Liver (tissue), 9 donors: ENCODE results near the gene WWOX. TPM values are rescaled to one million over a fixed set of nuclear protein-coding genes. Genes with fewer than 3 reads are reported as not detected.

ENCODE experiments used
- DNase-seq: peaks from one replicate; pipeline ENCODE4 v3.0.0-alpha.2; 2017; ENCODE audit warnings: low spot score
- H3K27ac ChIP-seq, 2 donors: one replicate each; pipeline ENCODE4 v1.7.0; 2013; ENCODE audit warnings: inconsistent platforms in 2 of 2, low read length in 2 of 2, control low read depth in 1 of 2, low read depth in 1 of 2, mild to moderate bottlenecking in 1 of 2
- H3K27me3 ChIP-seq, 4 donors: one replicate each; pipeline versions ENCODE4 v1.6.1 to v1.7.0; 2013; ENCODE audit warnings: low read length in 3 of 4, inconsistent platforms in 1 of 4, mild to moderate bottlenecking in 1 of 4, moderate library complexity in 1 of 4; ENCODE audit not compliant: control insufficient read depth in 4 of 4, insufficient read depth in 4 of 4
- H3K36me3 ChIP-seq, 4 donors: one replicate each; pipeline versions ENCODE4 v1.6.1 to v1.7.0; 2013; ENCODE audit warnings: low read length in 3 of 4, mild to moderate bottlenecking in 3 of 4, low read depth in 1 of 4, moderate library complexity in 1 of 4; ENCODE audit not compliant: control insufficient read depth in 4 of 4, insufficient read depth in 3 of 4
- H3K4me1 ChIP-seq, 4 donors: one replicate each; pipeline versions ENCODE4 v1.6.1 to v1.7.0; 2013; ENCODE audit warnings: low read length in 3 of 4, mild to moderate bottlenecking in 3 of 4, moderate library complexity in 1 of 4; ENCODE audit not compliant: control insufficient read depth in 4 of 4, insufficient read depth in 4 of 4
- H3K4me3 ChIP-seq, 3 donors: one replicate each; pipeline versions ENCODE4 v1.6.1 to v1.7.0; 2013; ENCODE audit warnings: low read length in 3 of 3, control low read depth in 1 of 3, low read depth in 1 of 3, mild to moderate bottlenecking in 1 of 3
- H3K9ac ChIP-seq, 2 donors: one replicate each; pipeline ENCODE4 v1.7.0; 2013; ENCODE audit warnings: low read length in 2 of 2, mild to moderate bottlenecking in 2 of 2, moderate library complexity in 2 of 2, control low read depth in 1 of 2, low read depth in 1 of 2
- H3K9me3 ChIP-seq, 4 donors: one replicate each; pipeline versions ENCODE4 v1.6.1 to v1.7.0; 2013; ENCODE audit warnings: low read length in 3 of 4; ENCODE audit not compliant: control insufficient read depth in 4 of 4
- ATF3 ChIP-seq: IDR thresholded peaks from 2 replicates; pipeline ENCODE4 v1.6.1; 2016; ENCODE audit warnings: antibody characterized with exemption
- CTCF ChIP-seq: fragments of 150-350 bp; IDR thresholded peaks from 2 replicates; pipeline ENCODE4 v1.5.1; 2017; ENCODE audit warnings: improper control_type of control experiment, low read depth, low read length; ENCODE audit not compliant: missing input control
- EGR1 ChIP-seq, 2 donors: IDR thresholded peaks; 2 replicates each; pipeline ENCODE4 v1.6.1; 2016 to 2018; ENCODE audit warnings: antibody characterized with exemption in 2 of 2, low read depth in 2 of 2
- FOXA1 ChIP-seq: IDR thresholded peaks from 2 replicates; pipeline ENCODE4 v1.6.1; 2016; ENCODE audit warnings: antibody characterized with exemption
- FOXA2 ChIP-seq: IDR thresholded peaks from 2 replicates; pipeline ENCODE4 v1.6.1; 2016; ENCODE audit warnings: antibody characterized with exemption
- GABPA ChIP-seq, 2 donors: IDR thresholded peaks in 1 of 2; conservative IDR thresholded peaks in 1 of 2; 2 replicates each; pipeline ENCODE4 v1.6.1; 2016; ENCODE audit warnings: antibody characterized with exemption in 2 of 2, mild to moderate bottlenecking in 1 of 2, moderate library complexity in 1 of 2
- HNF4A ChIP-seq, 2 donors: conservative IDR thresholded peaks; 2 replicates each; pipeline ENCODE4 v1.6.1; 2016; ENCODE audit warnings: antibody characterized with exemption in 2 of 2, mild to moderate bottlenecking in 2 of 2
- JUND ChIP-seq, 2 donors: IDR thresholded peaks; 2 replicates each; pipeline ENCODE4 v1.6.1; 2016; ENCODE audit warnings: antibody characterized with exemption in 2 of 2
- NR2F2 ChIP-seq: IDR thresholded peaks from 2 replicates; pipeline ENCODE4 v1.6.1; 2016; ENCODE audit warnings: antibody characterized with exemption
- RAD21 ChIP-seq, 2 donors: IDR thresholded peaks; 2 replicates each; pipeline ENCODE4 v1.6.1; 2016; ENCODE audit warnings: antibody characterized with exemption in 2 of 2, mild to moderate bottlenecking in 2 of 2
- REST ChIP-seq: IDR thresholded peaks from 2 replicates; pipeline ENCODE4 v1.6.1; 2016; ENCODE audit warnings: antibody characterized with exemption, mild to moderate bottlenecking
- RXRA ChIP-seq, 2 donors: IDR thresholded peaks; 2 replicates each; pipeline ENCODE4 v1.6.1; 2017 to 2018; ENCODE audit warnings: antibody characterized with exemption in 2 of 2, mild to moderate bottlenecking in 1 of 2
- SP1 ChIP-seq: IDR thresholded peaks from 2 replicates; pipeline ENCODE4 v1.6.1; 2018; ENCODE audit warnings: antibody characterized with exemption, mild to moderate bottlenecking
- ZBTB33 ChIP-seq: IDR thresholded peaks from 2 replicates; pipeline ENCODE4 v1.6.1; 2016; ENCODE audit warnings: antibody characterized with exemption
- WGBS: extraction: QIAGEN DNeasy Blood & Tissue Kit; methylation state at CpG from one replicate; pipeline ENCODE4 v1.1.7; 2013; 5-methylcytosine and 5-hydroxymethylcytosine counted together
- polyA plus RNA-seq, 2 donors: library from polyadenylated mRNA; stranded (reverse) in 1 of 2; unstranded in 1 of 2; fragments of 200-250 nt in 1 of 2; fragments of >200 nt in 1 of 2; fragmentation: Nextera tagmentation in 1 of 2; extraction: Ambion mirVana in 1 of 2; gene quantifications; one replicate each; pipeline versions ENCODE4 v1.2.1 to v1.2.3, GENCODE V29; 2013 to 2015
- total RNA-seq, 2 donors: library from RNA; depleted of rRNA; stranded (reverse); fragments of >200 nt; gene quantifications; one replicate each; pipeline ENCODE4 v1.2.3, GENCODE V29; 2014
- donor health status: healthy.
- donor health status: healthy.
- donor health status: healthy.
- donor health status: healthy.
- donor health status: healthy.

The WWOX gene
- total and polyA plus RNA-seq, 4 donors = 9.8 to 46.0 (median 15.3) TPM

GRCh38 chr16:78957317-78958100, 858.1 kb downstream of the WWOX start (continued):
- TF ChIP-seq REST (no peak), ATF3 (no peak)

GRCh38 chr16:78961464-78961863, 862.0 kb downstream of the WWOX start:
- no peak for TF ChIP-seq HNF4A (conservative IDR thresholded peaks at IDR 0.05)
- TF ChIP-seq NR2F2 = no peak
- TF ChIP-seq JUND (IDR thresholded peaks at IDR 0.05) = no peak
- no peak for TF ChIP-seq CTCF
- no peak for TF ChIP-seq EGR1 (IDR thresholded peaks at IDR 0.05; ENCODE audit: low read depth in 2 of 2)
- no peak for TF ChIP-seq FOXA1
- TF ChIP-seq ZBTB33 = no peak
- TF ChIP-seq GABPA (IDR thresholded peaks at IDR 0.05 in 1 of 2, conservative IDR thresholded peaks at IDR 0.05 in 1 of 2) = no peak
- no peak for TF ChIP-seq REST
- no peak for TF ChIP-seq SP1
- no peak for TF ChIP-seq RXRA (IDR thresholded peaks at IDR 0.05)
- no peak for TF ChIP-seq FOXA2
- TF ChIP-seq RAD21 (IDR thresholded peaks at IDR 0.05) = no peak
- H3K27ac ChIP-seq = no peak overlapping the region
- no peak overlapping the region for H3K9ac ChIP-seq
- H3K9me3 ChIP-seq = no peaks in the 10 kb centered on the region
- no peaks in the 10 kb centered on the region for H3K36me3 ChIP-seq
- H3K27me3 ChIP-seq = no peaks in the 10 kb centered on the region
- DNase-seq = no peak
- H3K4me1 ChIP-seq = no peaks in the 10 kb centered on the region
- 88% methylated on average over 2 of the region's 2 CpGs for WGBS
- no peak overlapping the region for H3K4me3 ChIP-seq
